HG03095 (cell line): Measurements from ENCODE around the gene GFY.

Experiments used
- ATAC-seq: cut with Tn5 transposase; IDR thresholded peaks from one replicate; pipeline ENCODE4 v1.9.1; 2021; ENCODE audit warnings: moderate library complexity; ENCODE audit not compliant: unreplicated experiment

GFY gene

DNA sequence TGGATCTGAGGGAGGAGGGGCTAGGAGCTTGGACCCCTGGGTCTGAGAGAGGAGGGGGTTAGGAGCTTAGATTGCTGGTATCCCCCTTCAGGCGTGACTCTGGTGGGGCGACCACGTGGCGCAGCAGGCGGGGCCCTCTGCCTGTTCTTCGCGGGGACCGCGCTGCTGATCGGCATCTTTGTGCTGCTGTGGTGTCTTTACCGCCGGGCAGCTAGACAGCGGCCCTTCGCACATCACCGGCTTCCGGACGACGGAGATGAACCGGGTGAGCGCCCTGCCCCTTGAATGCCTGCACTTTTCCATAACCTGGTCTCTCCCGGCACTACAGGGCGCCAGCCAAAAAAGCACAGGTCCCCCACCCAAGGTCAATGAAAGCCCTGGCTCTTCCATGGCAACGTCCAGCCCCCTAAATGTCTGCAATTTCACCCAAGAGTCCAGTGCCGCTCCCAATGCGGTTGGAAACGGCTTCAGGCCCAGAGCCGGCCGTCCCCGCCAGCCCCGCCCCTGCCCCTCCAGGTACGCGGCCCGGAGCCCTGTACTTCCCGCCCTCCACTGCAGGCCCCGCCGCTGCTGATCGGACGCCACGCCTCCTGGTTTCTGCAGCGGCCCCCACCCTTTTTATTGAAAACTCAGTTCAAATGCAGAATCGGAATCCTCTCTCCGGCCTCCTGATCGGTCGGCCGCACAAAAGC, 2.8 kb downstream of the GFY start:
- ATAC-seq = no peak

DNA sequence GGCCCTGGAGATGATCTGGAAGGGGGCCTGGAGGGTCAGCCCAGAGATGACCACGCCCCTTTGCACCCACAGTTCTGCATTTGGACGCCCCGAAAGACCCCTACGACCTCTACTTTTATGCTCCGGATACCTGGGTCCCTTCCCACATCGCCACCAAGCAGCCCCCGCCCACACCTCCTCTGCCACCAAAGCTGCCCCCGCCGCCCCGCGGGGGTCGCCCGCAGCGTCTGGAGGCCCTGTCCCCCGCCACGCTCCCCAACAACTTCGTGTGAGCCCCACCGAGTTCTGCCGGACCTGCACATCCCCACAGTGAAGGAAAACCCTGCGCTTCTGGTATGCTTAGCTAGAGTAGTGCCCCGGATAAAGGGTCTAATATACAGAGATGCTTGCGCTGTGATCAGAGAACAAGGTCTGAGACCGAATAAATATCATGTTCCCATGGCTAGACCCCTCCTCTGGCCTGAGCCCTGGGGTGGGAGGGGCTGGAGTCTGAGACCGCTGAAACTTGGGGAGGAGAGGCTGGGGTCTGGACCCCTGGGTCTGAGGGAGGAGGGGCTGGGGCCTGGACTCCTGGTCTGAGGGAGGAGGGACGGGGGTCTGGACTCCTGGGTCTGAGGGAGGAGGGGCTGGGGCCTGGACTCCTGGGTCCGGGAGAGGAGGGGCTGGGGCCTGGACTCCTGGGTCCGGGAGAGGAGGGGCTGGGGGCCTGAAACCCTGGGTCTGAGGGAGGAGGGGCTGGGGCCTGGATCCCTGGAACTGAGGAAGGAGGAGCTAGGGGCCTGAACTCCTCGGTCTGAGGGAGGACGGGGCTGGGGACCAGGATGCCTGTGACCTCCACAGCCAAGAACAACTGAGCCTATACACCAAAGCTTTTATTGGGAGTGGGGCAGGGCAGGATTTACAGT, 3.6 kb downstream of the GFY start:
- ATAC-seq = no peak

DNA sequence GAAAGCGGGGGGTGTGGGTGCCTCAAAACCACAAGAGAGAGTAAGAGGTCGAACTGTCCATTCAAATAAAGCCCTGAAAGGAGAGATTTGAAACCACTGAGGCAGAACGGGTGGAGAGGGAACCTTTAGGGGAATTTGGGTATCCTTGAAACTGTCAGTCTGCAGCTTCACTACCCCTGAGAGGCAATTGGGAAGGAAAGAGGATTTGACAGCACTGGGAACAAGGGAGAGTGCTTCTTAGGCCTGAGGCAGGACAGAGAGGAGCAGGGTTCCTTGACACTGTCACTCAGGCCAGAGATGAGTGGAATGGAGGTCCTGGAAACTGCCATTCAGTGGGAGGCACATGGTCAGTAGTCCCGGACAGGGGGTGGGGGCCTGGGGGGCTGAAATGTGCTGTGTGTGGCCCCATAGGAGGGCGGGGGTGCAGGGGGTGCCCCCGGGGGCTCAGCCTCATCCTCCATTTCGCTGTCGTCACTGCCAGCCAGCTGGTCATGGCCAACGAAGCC, 5.0 kb downstream of the GFY start:
- no peak for ATAC-seq

DNA sequence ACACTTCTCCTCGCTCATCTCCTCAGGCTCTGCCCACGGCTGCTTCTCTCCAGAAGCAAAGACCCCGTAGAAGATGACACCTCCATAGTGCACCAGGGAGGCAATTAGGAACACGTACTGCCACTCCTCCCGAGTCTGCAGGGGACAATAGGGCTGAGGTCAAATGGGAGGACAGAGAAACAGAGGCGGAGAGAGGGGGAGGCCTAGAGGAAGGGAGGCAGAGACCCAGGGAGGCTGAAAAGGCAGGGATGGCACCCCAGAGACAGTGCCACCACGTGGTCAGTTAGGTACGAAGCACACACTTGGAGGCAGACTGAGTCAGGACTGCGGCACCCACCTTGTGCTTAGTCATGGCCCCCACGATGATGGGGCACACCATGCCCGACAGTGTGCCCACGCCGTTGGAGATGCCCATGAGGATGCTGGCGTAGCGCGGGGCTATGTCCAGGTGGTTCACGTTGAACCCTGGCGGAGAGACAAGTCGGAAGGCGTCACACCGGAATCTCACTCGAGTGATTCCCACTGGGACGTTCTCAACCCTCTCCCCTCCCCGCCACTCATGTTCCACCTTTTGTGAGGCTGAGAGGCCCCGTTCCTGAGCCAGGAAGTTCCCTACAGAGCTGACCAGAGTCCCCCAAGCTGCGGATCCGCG, 5.6 kb downstream of the GFY start:
- ATAC-seq = no peak

DNA sequence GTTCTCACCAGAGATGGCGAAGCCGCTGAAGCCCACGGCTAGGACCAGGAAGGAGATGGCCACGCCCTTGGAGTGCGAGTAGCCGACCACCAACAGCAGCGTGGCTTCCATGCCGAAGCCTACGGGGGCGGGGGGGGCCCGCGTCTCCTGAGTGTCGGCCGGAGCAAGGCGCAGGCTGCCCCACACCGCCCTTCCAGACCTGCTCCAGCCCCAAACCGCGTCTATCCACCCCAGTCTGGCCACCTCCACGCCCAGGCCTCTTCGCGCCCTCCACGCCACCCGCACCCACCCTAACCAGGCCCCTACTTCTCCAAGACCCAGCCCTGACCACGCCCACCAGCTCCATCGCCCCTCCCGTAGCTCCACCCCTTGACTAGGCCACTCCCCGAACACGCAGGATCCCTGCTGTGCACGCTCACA, 6.2 kb downstream of the GFY start:
- no peak for ATAC-seq

DNA sequence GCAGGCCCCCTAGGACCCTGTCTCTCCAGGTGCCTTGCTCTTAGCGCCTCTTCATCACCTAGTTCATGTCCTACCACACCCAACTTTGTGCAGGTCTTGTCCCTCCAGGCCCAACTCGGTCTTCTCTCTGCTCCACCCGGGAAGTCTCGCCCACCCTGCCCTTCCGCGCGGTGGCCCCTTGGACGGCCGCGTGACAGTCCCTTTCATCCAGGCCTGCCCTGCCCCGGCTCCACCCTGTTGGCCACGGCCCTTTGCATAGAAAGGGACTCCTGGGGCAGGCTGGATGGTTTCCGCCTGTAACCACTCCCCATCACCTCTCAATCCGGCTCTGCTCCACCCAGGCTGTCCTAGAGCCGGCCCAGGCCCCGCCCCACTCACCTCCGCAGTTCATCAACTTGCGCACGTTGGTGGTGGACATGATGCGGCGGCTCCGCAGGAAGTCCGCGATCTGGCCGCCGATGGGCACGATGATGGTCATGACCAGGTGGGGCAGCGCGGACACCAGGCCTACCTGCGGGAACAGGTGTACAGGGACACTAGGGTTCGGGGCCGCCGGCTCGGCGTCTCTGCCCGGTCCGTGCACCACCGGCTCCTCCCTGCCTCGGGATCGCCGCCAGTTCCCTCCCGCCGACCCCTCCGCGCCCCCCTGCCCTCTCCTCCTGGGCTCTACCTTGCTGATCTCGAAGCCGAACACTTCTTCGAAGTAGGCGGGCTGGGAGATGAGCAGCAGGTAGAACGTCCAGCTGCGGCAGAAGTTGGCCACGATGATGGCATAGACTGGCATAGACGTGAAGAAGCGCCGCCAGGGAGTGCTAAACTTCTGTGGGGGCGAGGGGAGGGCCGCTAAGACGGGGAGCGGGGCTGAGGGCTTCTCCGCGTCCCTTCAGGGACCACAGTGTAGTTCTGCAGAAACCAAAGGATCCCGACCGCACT, 7.2 kb downstream of the GFY start:
- ATAC-seq = no peak

DNA sequence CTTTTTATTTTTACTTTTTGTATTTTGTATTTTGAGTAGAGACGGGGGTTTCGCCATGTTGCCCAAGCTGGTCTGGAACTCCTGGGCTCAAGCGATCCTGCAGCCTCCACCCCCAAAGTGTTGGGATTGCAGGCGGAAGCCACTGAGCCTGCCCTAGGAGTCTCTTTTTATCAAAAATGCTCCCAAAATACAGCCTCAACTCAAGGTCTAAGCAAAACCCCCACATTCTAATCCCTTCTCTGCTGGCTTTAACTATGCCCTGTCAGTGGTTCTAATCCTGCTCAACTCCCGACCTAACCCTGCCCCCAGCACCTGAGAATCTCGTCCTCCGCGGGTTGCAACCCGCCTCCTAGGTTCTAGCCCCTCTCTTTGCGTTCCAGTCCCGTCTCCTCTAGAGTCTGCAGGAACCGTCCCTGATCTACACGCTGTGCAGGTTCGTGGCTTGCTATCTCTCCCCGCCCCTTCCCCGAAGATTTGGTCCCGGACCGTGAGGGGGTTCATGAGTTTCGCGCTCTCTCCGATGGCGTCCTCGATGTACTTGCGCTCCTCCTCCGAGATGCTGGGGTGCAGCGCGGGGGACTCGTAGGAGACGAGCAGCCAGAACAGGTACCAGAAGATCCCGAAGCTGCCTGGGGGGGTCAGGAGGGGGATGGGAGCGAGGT, 8.2 kb downstream of the GFY start:
- ATAC-seq = no peak

DNA sequence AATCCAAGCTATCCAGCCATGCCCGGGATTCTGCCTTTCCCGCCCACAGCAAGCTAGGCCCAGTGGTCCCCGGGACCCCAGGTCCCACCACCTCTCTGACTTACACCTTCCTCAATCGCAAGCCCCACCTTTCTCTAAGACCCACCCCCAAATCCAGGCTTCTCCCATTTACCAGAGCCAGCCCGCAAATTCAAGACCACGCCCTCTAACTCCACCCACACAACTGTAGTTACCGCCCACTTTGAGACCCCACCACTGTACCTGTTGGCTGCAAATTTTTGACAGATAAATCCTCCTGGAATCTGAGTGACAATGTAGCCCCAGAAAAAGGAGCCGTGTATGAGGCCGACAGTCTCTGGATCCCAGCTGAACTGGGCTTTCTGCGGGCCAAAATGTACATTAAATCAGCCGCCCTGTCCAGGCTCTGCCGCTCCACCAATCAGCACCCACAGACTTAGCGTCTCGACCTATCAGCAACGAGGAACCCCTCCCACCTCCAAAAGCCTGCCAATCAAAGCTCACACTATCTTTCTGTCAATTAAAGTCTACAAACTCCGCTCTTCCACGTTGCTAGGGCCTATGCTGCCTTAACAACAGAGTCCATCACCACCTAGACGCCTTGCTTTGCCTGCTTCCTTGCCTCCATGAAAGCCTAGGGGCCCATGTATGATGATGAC, 9.9 kb downstream of the GFY start:
- ATAC-seq = no peak

DNA sequence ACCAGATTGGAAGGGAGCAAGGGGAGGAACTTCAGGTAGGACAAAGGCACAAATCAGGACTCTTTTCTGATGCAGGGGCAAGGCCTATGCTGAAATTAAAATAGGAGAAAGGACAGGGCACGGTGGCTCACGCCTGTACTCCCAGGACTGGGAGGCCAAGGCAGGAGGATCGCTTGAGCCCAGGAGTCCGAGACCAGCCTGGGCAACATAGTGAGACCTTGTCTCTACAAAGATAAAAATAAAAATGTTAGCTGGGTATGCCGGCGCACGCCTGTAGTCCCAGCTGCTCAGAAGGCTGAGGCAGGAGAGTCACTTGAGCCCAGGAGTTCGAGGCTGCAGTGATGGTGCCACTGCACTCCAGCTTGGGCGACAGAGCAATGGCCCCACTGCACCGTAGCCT, 10.5 kb downstream of the GFY start:
- ATAC-seq = no peak

DNA sequence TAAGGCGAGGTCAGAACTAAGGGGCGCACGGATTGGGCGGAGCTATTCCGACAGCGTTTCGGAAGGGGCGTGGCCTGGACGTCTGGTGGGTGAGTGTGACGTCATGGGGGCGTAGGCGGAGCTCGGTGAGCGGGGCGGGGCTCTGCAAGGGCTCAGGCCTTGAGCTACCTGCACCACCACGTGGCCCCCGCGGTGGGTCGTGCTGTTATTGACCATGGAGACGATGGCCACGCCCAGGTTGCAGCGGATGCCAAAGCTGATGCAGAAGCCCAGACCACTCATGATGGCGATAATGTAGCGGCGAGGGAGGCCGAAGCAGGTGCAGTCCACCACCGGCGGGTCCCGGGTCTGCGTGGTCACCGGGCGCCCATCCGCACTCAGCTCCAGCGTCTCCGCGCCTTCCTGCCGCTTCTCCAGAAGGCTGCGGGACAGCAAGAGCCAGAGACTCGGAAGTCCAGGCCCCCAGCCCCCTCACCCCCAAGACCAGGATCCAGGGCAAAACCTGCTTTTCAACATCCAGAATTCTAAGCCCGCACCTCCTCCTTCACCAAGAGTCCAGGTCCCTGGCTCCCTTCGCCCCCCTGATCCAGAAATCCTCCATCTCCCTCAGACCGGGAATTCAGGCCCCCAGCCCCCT, 11.3 kb downstream of the GFY start:
- ATAC-seq = no peak

DNA sequence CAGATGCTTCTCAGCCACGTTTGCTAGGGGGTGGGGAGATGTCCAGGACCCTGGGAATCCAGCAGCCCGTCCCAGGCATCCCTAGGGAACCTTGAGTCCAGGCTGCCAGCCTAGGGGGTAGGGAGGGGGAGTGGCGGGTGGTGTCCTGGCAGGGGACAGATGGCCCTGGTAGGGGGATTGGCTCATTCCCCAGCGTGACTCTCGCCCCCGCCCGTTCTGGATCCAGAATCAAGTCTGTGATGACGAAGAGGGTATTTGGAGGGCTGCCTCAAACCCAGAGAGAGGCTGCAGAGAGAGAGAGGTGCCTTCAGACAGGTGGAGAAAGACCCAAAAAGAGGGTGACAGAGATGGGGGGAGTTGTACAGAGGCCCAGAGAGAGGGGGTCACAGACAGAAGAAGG, 12.0 kb downstream of the GFY start:
- ATAC-seq = no peak

DNA sequence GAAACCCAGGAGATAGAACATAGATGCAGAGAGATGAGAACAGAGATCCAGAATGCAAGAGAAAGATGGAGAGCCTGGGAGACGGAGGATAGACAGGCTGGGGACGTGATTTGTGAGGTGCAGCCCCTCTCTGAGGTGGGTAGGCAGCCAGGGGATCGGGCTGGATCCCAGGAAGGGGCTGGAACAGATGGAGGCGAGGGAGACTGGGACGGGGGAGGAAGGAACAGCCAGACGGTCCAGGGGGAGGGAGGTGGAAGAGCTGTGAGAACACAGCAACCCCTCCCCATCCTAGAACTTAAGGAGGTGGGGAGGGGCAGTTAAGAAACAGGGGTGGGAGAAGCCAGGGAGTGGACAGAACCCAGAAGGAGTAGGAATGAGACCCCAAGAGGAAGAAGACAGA, 13.1 kb downstream of the GFY start:
- no peak for ATAC-seq

DNA sequence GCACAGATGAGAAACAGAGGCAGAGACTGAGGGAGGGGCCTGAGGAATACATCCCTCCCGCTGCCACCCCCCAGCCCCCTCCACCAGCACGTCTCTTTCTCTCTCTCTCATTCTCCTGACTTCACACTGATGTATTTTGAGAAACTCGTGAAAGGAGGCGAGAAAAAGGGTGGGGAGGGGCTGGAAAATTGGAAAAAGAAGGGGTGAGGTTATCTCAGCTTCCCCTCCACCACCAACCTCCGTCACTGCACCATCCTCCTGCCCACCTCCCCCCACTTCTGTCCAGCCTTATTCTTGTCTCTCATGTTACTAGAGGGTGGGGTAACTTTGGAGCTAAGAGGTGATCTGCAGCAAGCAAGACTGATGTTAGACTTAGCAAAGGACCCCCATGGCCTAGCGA, 14.6 kb downstream of the GFY start:
- no peak for ATAC-seq

DNA sequence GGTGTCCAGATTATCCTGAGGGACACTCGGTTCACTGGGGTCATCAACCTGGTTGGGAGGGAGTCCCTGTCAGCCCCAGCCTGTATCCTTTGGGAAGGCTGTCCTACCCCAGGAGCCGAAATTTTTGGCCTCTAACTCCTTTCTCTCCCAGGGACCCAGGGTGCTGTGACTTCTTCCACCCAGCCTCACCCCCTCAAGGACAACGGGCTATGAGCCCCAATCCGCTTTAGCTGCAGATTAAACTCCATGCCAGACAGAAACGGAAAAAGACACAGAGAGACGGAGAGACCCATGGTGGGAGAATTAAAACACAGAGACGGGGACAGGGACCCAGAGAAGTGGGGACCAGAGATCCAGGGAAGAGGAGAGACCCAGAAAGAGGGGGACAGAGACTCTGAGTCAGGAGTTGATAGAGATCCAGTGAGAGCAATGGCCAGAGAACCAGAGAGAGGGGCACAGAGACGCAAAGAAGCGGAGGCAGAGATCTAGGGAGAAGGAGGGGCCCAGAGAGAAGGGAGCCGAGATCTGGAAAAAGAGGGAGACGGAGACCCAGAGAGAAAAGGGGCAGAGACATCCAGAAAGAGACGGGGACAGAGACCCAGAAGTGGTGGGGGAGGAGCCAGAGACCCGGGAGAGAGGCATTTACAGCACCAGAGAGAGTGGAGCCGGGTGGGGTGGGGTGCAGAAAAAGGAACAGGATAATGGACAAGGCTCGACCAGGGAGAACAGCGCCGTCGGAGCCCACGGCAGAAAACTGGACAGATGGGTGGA, 15.4 kb downstream of the GFY start:
- ATAC-seq = no peak

DNA sequence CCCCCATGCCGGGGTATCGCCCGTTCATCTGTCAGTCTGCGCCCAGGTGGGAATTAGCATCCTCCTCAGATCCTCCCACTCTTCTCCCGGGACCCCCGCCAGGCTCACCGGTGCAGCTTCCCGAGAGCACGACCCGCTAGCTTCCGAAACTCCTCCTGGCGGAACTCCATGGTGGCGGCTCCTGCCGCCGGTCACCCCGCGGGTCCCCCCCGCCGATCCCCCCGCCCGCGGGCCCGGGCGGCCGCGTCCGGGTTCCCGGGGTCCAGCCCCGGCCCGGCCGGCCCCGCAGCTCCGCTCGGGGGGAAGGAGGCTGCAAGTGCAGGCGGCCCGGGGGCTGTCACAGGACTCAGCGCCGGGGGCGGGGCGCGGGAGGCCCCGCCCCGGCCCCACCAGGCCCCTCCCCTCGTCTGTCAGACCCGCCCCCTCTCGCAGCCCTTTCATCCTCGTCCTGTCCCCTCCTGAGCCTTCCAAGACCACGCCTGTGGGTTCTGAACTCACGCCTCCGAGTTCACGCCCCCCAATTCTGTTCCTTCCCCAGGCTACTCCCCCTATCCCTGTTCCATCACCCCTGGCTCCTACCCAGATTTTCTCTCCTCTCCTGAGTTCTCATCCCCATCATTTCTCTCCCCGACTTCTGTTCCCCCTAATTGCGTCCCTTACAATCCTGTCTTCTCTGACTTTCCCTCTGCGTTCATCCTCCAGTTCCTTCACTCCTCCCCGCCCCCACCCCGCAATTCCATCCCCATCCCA, 16.2 kb downstream of the GFY start, which contains the start of gene SLC17A7:
TSS of gene SLC17A7 (minus strand) at position 318 of the 750 bp plus-strand sequence. CDS start at position 170, 148 bp downstream.
- ATAC-seq = no peak

DNA sequence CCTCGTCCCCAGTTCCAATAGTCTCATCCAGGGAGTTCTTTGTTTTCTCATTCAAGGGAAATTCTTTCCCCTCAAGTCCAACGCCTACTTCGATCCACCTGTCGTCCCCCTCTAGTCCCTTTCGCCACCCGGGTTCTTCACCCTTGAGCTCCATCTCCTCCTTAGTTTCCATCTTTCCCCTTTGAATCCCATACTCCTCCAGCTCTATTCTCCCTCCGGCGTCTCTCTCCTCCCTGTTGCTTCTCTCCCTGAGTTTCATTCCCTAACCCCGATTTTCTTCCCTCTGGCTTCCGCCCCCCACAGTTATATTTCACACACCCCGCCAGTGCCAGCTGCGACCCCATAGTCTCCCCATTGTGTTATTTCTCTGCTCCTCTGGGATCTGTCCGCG, 16.8 kb downstream of the GFY start:
- ATAC-seq = no peak

DNA sequence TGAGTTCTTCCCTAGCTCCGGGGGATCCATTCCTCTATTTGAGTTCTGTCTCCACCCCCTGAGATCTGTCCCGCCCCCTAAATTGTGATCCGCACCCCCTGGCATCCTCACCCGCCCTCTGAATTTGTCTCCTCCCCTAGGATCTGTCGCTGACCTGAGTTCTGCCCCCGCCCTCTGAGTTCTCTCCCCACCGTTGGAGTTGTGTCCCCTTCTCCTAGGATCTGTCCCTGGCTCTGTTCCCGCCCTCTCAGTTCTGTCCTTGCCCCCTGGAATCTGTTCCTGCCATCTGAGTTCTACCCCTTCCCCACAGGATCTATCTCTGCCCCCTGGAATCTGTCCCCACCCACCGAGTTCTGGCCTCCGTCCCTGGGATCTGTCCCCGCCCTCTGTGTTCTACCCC, 17.2 kb downstream of the GFY start:
- ATAC-seq = no peak
